WTC11 (cell line): ENCODE measurements around the gene SPANXN4. TPM values are rescaled to one million over a fixed set of nuclear protein-coding genes. Genes with fewer than 3 reads are reported as not detected.

Source experiments
- AR ChIP-seq: fragments of 250-450 bp; sonication (Bioruptor Pico); IDR thresholded peaks from 2 replicates; pipeline ENCODE4 v1.9.0; 2021; ENCODE audit warnings: mild to moderate bottlenecking
- CREB1 ChIP-seq: sonication (generic); formaldehyde crosslinking; IDR thresholded peaks from 2 replicates; pipeline ENCODE4 v1.8.0; 2023; ENCODE audit warnings: mild to moderate bottlenecking, missing genetic modification reagents
- FOXJ3 ChIP-seq: sonication (generic); formaldehyde crosslinking; IDR thresholded peaks from 2 replicates; pipeline ENCODE4 v1.9.0; 2021; ENCODE audit warnings: missing genetic modification reagents, mild to moderate bottlenecking, borderline replicate concordance
- HMGA2 ChIP-seq: fragments of 250-450 bp; sonication (Bioruptor Pico); IDR thresholded peaks from 2 replicates; pipeline ENCODE4 v1.4.0; 2021; ENCODE audit warnings: mild to moderate bottlenecking, moderate library complexity
- IRF2 ChIP-seq: sonication (generic); formaldehyde crosslinking; IDR thresholded peaks from 2 replicates; pipeline ENCODE4 v1.8.0; 2022; ENCODE audit warnings: low read depth, missing genetic modification reagents, borderline replicate concordance
- NR3C1 ChIP-seq: sonication (generic); formaldehyde crosslinking; conservative IDR thresholded peaks from 2 replicates; pipeline ENCODE4 v1.8.1; 2023; ENCODE audit warnings: low read depth, mild to moderate bottlenecking, missing genetic modification reagents
- SOX15 ChIP-seq: fragments of 250-450 bp; sonication (Bioruptor Pico); IDR thresholded peaks from 2 replicates; pipeline ENCODE4 v1.9.0; 2021; ENCODE audit warnings: mild to moderate bottlenecking
- ZNF138 ChIP-seq: sonication (generic); formaldehyde crosslinking; conservative IDR thresholded peaks from 2 replicates; pipeline ENCODE4 v1.8.1; 2022; ENCODE audit warnings: mild to moderate bottlenecking, moderate library complexity, missing genetic modification reagents
- ZSCAN18 ChIP-seq: fragments of 250-450 bp; sonication (Bioruptor Pico); IDR thresholded peaks from 2 replicates; pipeline ENCODE4 v2.1.2; 2022; ENCODE audit warnings: mild to moderate bottlenecking, moderate library complexity
- total RNA-seq: library from RNA; stranded (reverse); gene quantifications from 3 replicates; pipeline ENCODE4 v1.2.3, GENCODE V29; 2021
- TF ChIP-seq, protein P1 (sequence below): sonication (generic); formaldehyde crosslinking; IDR thresholded peaks from 2 replicates; pipeline ENCODE4 v1.8.1; 2022; ENCODE audit warnings: low read depth, mild to moderate bottlenecking, moderate library complexity, missing genetic modification reagents, borderline replicate concordance
- TF ChIP-seq, protein P2 (sequence below): fragments of 250-450 bp; sonication (Bioruptor Pico); IDR thresholded peaks from 2 replicates; pipeline ENCODE4 v1.8.0; 2021; ENCODE audit warnings: mild to moderate bottlenecking

The SPANXN4 gene
- total RNA-seq, 1 experiment from 2014 or later = not detected

DNA sequence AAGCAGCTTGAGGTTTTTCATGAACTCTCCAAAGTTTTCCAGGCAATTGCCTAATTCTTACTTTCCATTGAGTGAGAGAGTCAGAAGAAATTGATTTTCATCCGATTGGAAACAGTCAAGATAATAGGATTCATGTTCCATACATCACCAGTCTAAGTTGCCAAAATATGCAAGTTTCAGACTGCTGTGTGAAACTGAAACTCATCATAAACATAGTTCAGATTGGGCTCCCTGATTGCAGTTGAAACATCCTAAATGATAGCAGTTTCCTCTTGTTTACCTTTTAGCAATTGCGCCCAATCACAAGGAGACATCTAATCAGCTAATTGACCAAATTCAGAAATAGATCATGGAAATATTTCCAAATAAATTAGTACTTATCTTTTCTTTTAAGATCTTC, 56.8 kb downstream of the SPANXN4 start (continued):
- no peak for TF ChIP-seq FOXJ3 (CRISPR knock-in tag)
- TF ChIP-seq, protein P1, sequence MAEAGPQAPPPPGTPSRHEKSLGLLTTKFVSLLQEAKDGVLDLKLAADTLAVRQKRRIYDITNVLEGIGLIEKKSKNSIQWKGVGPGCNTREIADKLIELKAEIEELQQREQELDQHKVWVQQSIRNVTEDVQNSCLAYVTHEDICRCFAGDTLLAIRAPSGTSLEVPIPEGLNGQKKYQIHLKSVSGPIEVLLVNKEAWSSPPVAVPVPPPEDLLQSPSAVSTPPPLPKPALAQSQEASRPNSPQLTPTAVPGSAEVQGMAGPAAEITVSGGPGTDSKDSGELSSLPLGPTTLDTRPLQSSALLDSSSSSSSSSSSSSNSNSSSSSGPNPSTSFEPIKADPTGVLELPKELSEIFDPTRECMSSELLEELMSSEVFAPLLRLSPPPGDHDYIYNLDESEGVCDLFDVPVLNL (CRISPR knock-in tag) = no peak
- TF ChIP-seq IRF2 (CRISPR knock-in tag) = no peak
- no peak for TF ChIP-seq HMGA2 (CRISPR knock-in tag)
- TF ChIP-seq NR3C1 (CRISPR knock-in tag) = no peak
- TF ChIP-seq, protein P2, sequence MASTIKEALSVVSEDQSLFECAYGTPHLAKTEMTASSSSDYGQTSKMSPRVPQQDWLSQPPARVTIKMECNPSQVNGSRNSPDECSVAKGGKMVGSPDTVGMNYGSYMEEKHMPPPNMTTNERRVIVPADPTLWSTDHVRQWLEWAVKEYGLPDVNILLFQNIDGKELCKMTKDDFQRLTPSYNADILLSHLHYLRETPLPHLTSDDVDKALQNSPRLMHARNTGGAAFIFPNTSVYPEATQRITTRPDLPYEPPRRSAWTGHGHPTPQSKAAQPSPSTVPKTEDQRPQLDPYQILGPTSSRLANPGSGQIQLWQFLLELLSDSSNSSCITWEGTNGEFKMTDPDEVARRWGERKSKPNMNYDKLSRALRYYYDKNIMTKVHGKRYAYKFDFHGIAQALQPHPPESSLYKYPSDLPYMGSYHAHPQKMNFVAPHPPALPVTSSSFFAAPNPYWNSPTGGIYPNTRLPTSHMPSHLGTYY (CRISPR knock-in tag) = no peak
- TF ChIP-seq AR (CRISPR knock-in tag) = no peak
- TF ChIP-seq ZSCAN18 (CRISPR knock-in tag) = no peak
- TF ChIP-seq SOX15 = no peak
- no peak for TF ChIP-seq CREB1
- no peak for TF ChIP-seq ZNF138 (CRISPR knock-in tag)
